ENCODE data around the gene COX7B2.

DNA sequence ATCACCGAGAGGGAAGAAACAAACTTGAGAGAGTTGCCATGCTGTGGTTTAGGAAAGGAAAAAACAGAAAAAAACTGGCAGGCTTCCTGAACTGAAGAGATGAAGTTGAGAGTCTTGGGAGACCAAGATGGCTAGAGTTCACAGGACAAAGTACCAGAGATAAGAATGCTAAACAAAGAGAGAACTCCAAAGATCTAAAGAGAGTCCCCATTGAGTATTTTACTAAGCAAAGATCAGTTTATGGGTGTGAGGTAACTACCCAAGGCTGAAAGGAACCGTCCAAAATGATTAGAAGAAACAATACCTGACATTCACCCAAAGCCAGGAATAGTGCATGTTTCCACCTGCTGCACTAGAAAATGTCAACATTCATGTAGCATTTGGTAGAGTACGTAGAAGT lies 21.8 kb upstream of the COX7B2 start:
- TF ChIP-seq, protein P1, sequence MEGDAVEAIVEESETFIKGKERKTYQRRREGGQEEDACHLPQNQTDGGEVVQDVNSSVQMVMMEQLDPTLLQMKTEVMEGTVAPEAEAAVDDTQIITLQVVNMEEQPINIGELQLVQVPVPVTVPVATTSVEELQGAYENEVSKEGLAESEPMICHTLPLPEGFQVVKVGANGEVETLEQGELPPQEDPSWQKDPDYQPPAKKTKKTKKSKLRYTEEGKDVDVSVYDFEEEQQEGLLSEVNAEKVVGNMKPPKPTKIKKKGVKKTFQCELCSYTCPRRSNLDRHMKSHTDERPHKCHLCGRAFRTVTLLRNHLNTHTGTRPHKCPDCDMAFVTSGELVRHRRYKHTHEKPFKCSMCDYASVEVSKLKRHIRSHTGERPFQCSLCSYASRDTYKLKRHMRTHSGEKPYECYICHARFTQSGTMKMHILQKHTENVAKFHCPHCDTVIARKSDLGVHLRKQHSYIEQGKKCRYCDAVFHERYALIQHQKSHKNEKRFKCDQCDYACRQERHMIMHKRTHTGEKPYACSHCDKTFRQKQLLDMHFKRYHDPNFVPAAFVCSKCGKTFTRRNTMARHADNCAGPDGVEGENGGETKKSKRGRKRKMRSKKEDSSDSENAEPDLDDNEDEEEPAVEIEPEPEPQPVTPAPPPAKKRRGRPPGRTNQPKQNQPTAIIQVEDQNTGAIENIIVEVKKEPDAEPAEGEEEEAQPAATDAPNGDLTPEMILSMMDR (IDR thresholded peaks at IDR 0.05; ENCODE audit: low read depth, low read length): no peak
- TF ChIP-seq EZH2phosphoT487 (IDR thresholded peaks at IDR 0.05; ENCODE audit: low read depth): no peak

Measured in OCI-LY3 (cell line).